ENCODE data around the gene SH3RF3. TPM values are rescaled to one million over a fixed set of nuclear protein-coding genes. Genes with fewer than 3 reads are reported as not detected.

Gene SH3RF3
- total RNA-seq, 1 experiment from 2014 or later, result 0.34 TPM

DNA sequence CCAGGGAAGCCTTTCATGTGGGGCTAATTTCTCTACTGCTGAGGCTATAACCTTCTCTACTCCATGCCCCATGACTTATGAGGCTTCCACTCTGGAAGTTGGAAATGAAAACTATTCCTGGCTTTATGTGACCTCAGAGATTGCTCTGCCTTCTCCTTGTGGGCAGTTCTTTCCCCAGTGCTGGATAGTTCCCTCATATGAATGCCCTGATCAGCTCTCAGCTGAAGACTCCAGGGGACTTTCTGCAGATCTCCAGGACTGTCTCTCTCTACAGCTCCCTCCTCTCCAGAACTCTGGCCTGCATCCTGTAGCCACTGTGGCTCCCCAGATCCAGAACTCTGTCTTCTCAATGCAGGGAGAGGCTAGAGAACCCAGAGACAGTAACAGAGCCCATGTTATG is 249.7 kb downstream of the SH3RF3 start:
- no peak for DNase-seq
- Histone ChIP-seq H3K9me2 (replicated peaks; ENCODE audit: insufficient read depth, low read length) (no peaks in the 10 kb centered on the region), H3K9ac (ENCODE audit: low read length) (no peak overlapping the region)

DNA sequence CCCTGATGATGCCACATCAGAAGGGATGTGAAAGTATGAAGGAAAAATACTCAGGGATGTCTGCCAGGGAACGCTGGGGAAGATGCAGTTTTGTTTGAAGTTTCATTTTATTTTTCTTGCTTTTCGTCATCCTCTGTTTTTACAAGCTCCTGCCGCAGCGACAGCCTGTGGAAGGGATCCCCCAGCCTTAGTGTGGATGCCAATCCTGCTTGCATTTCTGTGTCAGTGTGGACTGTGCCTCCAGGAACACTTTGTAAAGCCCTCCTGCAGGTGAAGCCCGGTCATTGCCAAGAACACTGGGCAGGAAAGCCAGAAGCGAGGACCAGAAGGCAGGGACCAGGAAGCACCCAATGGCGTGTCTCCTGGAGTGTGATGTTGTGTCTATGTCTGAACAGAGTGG is 250.5 kb downstream of the SH3RF3 start:
- Histone ChIP-seq H3K9ac (ENCODE audit: low read length) (no peak overlapping the region), H3K27ac (ENCODE audit: low read length) (no peak overlapping the region), H3K36me3 (ENCODE audit: insufficient read depth, low read length) (no peaks in the 10 kb centered on the region), H3K4me2 (ENCODE audit: low read depth, low read length, poor library complexity, severe bottlenecking) (no peak overlapping the region), H3K9me3 (ENCODE audit: low read length) (no peaks in the 10 kb centered on the region), H3K27me3 (ENCODE audit: low read length) (no peaks in the 10 kb centered on the region), H2AFZ (ENCODE audit: low read length) (no peak overlapping the region), H3K4me3 (ENCODE audit: low read length) (no peak overlapping the region), H3K79me2 (ENCODE audit: low read length) (no peaks in the 10 kb centered on the region), H3K9me2 (replicated peaks; ENCODE audit: insufficient read depth, low read length) (no peaks in the 10 kb centered on the region), H4K20me1 (ENCODE audit: insufficient read depth, low read depth, low read length) (no peaks in the 10 kb centered on the region), H3K4me1 (ENCODE audit: low read length) (no peaks in the 10 kb centered on the region)
- DNase-seq, result no peak

More for the DNA sequence above, 249.7 kb downstream of the SH3RF3 start:
- no peaks in the 10 kb centered on the region for H3K36me3 ChIP-seq (ENCODE audit: insufficient read depth, low read length)
- no peaks in the 10 kb centered on the region for H3K4me1 ChIP-seq (ENCODE audit: low read length)
- no peak overlapping the region for H3K4me2 ChIP-seq (ENCODE audit: low read depth, low read length, poor library complexity, severe bottlenecking)
- no peaks in the 10 kb centered on the region for H3K9me3 ChIP-seq (ENCODE audit: low read length)
- H3K79me2 ChIP-seq (ENCODE audit: low read length), result no peaks in the 10 kb centered on the region
- no peak overlapping the region for H3K27ac ChIP-seq (ENCODE audit: low read length)
- no peaks in the 10 kb centered on the region for H3K27me3 ChIP-seq (ENCODE audit: low read length)
- no peak overlapping the region for H2AFZ ChIP-seq (ENCODE audit: low read length)
- H3K4me3 ChIP-seq (ENCODE audit: low read length), result no peak overlapping the region
- H4K20me1 ChIP-seq (ENCODE audit: insufficient read depth, low read depth, low read length), result no peaks in the 10 kb centered on the region

- H2AFZ ChIP-seq (ENCODE audit: low read length), result no peak overlapping the region
- no peaks in the 10 kb centered on the region for H3K36me3 ChIP-seq (ENCODE audit: insufficient read depth, low read length)
- H3K9me3 ChIP-seq (ENCODE audit: low read length), result no peaks in the 10 kb centered on the region
- no peak overlapping the region for H3K4me3 ChIP-seq (ENCODE audit: low read length)
- H3K27ac ChIP-seq (ENCODE audit: low read length), result no peak overlapping the region
- H3K4me2 ChIP-seq (ENCODE audit: low read depth, low read length, poor library complexity, severe bottlenecking), result no peak overlapping the region
- no peak for DNase-seq
- no peaks in the 10 kb centered on the region for H3K9me2 ChIP-seq (replicated peaks; ENCODE audit: insufficient read depth, low read length)
- no peaks in the 10 kb centered on the region for H4K20me1 ChIP-seq (ENCODE audit: insufficient read depth, low read depth, low read length)
- H3K79me2 ChIP-seq (ENCODE audit: low read length), result no peaks in the 10 kb centered on the region
- no peaks in the 10 kb centered on the region for H3K4me1 ChIP-seq (ENCODE audit: low read length)
- H3K27me3 ChIP-seq (ENCODE audit: low read length), result no peaks in the 10 kb centered on the region
- H3K9ac ChIP-seq (ENCODE audit: low read length), result no peak overlapping the region
Measured at GRCh38 chr2:109380502-109381326, 251.7 kb downstream of the SH3RF3 start.

DNA sequence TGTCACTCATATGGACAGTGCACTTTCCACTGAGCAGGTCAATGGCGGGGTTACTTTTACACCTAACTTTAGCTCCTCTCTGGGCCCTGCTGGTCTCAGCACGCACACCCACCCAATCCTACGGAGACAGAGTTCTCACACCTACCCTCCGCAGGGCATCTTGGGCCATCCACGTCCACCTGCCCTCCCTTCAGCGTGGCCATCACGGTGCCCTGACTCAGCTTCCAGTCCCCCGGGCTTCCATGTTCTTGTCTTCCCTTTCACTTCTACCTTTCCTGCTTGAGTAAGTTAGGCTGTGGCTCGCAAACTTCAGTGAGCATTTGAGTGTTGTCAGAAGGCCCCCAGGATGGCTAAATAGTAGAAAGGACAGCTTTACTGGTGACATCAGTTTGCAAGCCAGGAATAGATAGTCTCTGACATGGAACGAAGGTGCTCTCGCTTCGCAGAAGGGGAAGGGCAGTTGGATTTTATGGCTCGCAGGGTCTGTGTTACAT is 252.4 kb downstream of the SH3RF3 start:
- DNase-seq, result no peak
- Histone ChIP-seq H3K9me3 (ENCODE audit: low read length) (no peaks in the 10 kb centered on the region), H3K27me3 (ENCODE audit: low read length) (no peaks in the 10 kb centered on the region), H3K4me1 (ENCODE audit: low read length) (no peaks in the 10 kb centered on the region), H3K27ac (ENCODE audit: low read length) (no peak overlapping the region), H3K9me2 (replicated peaks; ENCODE audit: insufficient read depth, low read length) (no peaks in the 10 kb centered on the region), H3K9ac (ENCODE audit: low read length) (no peak overlapping the region), H3K79me2 (ENCODE audit: low read length) (no peaks in the 10 kb centered on the region), H3K4me2 (ENCODE audit: low read depth, low read length, poor library complexity, severe bottlenecking) (no peak overlapping the region), H4K20me1 (ENCODE audit: insufficient read depth, low read depth, low read length) (no peaks in the 10 kb centered on the region), H3K4me3 (ENCODE audit: low read length) (no peak overlapping the region), H2AFZ (ENCODE audit: low read length) (no peak overlapping the region), H3K36me3 (ENCODE audit: insufficient read depth, low read length) (no peaks in the 10 kb centered on the region)

DNA sequence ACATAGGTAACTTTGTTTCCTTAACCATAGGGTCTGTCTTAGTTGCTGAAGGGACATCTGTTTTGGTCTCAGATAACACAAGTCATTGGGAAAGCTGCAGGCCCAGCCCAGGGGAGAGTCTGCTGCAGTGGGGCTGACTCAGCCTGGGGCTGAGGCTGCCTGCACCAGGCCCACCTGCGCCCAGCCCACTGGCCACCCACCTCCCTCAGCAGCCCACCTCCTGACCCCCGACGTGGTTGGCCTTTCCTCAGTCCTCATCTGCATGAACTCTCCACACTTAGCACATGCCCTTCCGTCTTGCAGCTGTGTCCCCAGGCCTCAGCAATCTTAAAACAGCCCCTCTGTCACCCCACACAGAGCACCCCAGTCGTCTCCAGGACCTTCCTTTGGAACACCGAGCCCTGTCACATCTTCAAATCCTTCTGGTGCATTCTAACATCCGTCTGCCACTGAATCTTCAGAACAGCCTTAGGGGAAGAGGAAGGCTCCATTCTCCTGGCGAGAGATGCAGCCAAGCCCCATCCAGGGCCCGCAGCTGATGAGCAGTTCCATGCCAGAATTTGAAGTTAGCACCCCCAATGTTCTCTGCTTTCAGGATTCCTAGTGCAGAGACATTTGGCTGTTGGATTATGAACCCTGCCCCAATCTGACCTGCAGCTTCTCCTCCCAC is 253.4 kb downstream of the SH3RF3 start:
- Histone ChIP-seq H3K79me2 (ENCODE audit: low read length) (no peaks in the 10 kb centered on the region), H3K9ac (ENCODE audit: low read length) (no peak overlapping the region), H3K36me3 (ENCODE audit: insufficient read depth, low read length) (no peaks in the 10 kb centered on the region), H3K27ac (ENCODE audit: low read length) (no peak overlapping the region), H3K4me3 (ENCODE audit: low read length) (no peak overlapping the region), H3K4me1 (ENCODE audit: low read length) (no peaks in the 10 kb centered on the region), H4K20me1 (ENCODE audit: insufficient read depth, low read depth, low read length) (no peaks in the 10 kb centered on the region), H3K27me3 (ENCODE audit: low read length) (no peaks in the 10 kb centered on the region), H2AFZ (ENCODE audit: low read length) (no peak overlapping the region), H3K4me2 (ENCODE audit: low read depth, low read length, poor library complexity, severe bottlenecking) (no peak overlapping the region), H3K9me2 (replicated peaks; ENCODE audit: insufficient read depth, low read length) (no peaks in the 10 kb centered on the region), H3K9me3 (ENCODE audit: low read length) (no peaks in the 10 kb centered on the region)
- no peak for DNase-seq

- DNase-seq, result no peak
- Histone ChIP-seq H3K4me3 (ENCODE audit: low read length) (no peak overlapping the region), H3K27me3 (ENCODE audit: low read length) (no peaks in the 10 kb centered on the region), H3K36me3 (ENCODE audit: insufficient read depth, low read length) (no peaks in the 10 kb centered on the region), H3K9ac (ENCODE audit: low read length) (no peak overlapping the region), H3K9me3 (ENCODE audit: low read length) (no peaks in the 10 kb centered on the region), H3K4me1 (ENCODE audit: low read length) (no peaks in the 10 kb centered on the region), H3K4me2 (ENCODE audit: low read depth, low read length, poor library complexity, severe bottlenecking) (no peak overlapping the region), H3K27ac (ENCODE audit: low read length) (no peak overlapping the region), H3K79me2 (ENCODE audit: low read length) (no peaks in the 10 kb centered on the region), H4K20me1 (ENCODE audit: insufficient read depth, low read depth, low read length) (no peaks in the 10 kb centered on the region), H3K9me2 (replicated peaks; ENCODE audit: insufficient read depth, low read length) (no peaks in the 10 kb centered on the region), H2AFZ (ENCODE audit: low read length) (no peak overlapping the region)
Measured at GRCh38 chr2:109382951-109383350, 253.9 kb downstream of the SH3RF3 start.

DNA sequence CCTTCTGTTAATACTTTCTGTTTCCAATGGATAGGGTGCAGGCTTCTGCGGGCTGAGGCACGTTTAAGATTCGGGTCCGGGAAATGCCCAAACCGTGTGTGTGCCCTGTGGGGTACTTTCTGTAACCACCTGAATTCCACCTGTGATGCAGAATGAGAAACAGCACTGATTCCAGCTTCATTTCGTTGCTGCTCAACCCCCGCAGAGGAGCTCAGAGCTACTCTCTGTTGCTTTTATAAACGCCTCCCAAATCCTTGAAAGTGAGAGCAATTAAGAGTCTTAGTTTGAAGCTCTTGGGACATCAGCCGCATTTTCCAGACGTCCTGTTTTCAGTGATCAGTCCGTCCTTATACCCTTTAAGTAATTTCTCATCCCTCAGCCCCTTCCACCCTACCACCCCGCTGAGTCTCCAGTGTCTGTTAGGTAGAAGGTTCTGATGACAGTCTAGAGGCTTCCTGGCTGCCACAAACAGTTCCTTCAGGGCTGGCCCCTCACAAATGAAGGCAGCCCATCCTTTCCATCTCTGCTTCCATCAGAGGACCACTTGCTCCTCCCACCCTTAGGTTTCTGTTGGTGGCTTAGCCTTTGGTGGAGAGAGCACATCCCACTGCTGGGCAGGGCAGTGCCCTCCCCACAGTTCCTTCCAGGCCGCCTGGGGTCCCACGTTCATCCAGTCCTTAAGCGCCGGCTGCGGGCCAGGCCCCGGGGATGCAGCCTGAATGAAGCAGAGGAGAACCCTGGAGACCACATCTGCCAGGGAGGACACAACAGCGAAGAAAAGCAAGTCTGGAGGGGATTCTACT is 254.7 kb downstream of the SH3RF3 start:
- Histone ChIP-seq H3K9ac (ENCODE audit: low read length) (no peak overlapping the region), H4K20me1 (ENCODE audit: insufficient read depth, low read depth, low read length) (no peaks in the 10 kb centered on the region), H3K9me2 (replicated peaks; ENCODE audit: insufficient read depth, low read length) (no peaks in the 10 kb centered on the region), H3K9me3 (ENCODE audit: low read length) (no peaks in the 10 kb centered on the region), H2AFZ (ENCODE audit: low read length) (no peak overlapping the region), H3K4me1 (ENCODE audit: low read length) (no peaks in the 10 kb centered on the region), H3K36me3 (ENCODE audit: insufficient read depth, low read length) (no peaks in the 10 kb centered on the region), H3K27ac (ENCODE audit: low read length) (no peak overlapping the region), H3K79me2 (ENCODE audit: low read length) (no peaks in the 10 kb centered on the region), H3K4me2 (ENCODE audit: low read depth, low read length, poor library complexity, severe bottlenecking) (no peak overlapping the region), H3K27me3 (ENCODE audit: low read length) (no peaks in the 10 kb centered on the region), H3K4me3 (ENCODE audit: low read length) (no peak overlapping the region)
- DNase-seq, result no peak
